Sigmoid colon (tissue), 4 donors: ENCODE data around the gene KDM5A.

Experiments used
- EP300 ChIP-seq, 4 donors: sonication (generic); formaldehyde crosslinking; IDR thresholded peaks; one replicate each; pipeline ENCODE4 v1.6.1; 2017; ENCODE audit warnings: antibody characterized with exemption in 4 of 4
- POLR2A ChIP-seq, 2 donors: fragments of 450-650 bp; IDR thresholded peaks; one replicate each; pipeline ENCODE4 v1.6.1; 2016; ENCODE audit warnings: antibody characterized with exemption in 2 of 2, mild to moderate bottlenecking in 2 of 2, moderate library complexity in 2 of 2
- TF ChIP-seq, protein P1 (sequence below), 4 experiments: fragments of 450-650 bp in 3 of 4; fragments of 200-600 bp in 1 of 4; IDR thresholded peaks; one replicate each; pipeline ENCODE4 v1.5.1; 2016 to 2019; ENCODE audit warnings: antibody characterized with exemption in 4 of 4, mild to moderate bottlenecking in 3 of 4, moderate library complexity in 2 of 4

DNA sequence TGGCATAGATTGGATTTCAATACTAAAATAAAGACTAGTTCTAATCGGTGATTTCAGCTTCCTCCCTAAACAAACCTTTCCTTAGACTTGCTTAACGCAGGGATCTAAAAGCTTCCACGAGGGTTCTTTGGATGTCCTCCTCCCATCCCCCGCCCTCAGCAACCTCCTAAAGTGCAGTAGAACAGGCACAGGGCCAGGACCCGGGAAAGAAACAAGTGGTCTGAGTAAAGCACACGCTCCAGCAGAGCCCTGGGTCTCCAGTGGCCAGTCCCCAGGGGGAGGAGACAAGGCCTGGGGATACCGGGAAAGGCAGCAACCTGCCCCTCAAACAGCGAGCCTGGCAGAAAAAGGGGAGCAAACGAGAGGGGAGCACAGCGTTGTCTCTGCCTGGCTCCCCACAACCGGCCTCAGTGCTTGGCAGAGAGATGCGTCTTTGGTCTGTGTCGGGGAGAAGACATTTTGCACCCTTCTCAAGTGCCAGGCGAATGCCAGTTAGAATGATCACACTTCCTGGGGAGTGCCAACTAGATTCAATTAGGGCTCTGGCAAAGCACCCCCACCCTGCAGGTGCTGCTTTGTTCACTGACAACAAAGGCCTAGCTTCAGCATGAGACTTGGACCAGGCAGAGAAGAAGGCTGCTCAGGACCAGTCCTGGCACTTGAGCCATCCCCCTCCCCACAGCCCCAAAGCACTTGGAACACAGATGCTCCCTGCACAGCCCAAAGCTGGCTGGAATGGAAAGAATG, 158.0 kb downstream of the KDM5A start:
- TF ChIP-seq, protein P1, sequence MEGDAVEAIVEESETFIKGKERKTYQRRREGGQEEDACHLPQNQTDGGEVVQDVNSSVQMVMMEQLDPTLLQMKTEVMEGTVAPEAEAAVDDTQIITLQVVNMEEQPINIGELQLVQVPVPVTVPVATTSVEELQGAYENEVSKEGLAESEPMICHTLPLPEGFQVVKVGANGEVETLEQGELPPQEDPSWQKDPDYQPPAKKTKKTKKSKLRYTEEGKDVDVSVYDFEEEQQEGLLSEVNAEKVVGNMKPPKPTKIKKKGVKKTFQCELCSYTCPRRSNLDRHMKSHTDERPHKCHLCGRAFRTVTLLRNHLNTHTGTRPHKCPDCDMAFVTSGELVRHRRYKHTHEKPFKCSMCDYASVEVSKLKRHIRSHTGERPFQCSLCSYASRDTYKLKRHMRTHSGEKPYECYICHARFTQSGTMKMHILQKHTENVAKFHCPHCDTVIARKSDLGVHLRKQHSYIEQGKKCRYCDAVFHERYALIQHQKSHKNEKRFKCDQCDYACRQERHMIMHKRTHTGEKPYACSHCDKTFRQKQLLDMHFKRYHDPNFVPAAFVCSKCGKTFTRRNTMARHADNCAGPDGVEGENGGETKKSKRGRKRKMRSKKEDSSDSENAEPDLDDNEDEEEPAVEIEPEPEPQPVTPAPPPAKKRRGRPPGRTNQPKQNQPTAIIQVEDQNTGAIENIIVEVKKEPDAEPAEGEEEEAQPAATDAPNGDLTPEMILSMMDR (IDR thresholded peaks at IDR 0.05), result no peak
- TF ChIP-seq EP300 (IDR thresholded peaks at IDR 0.05), result no peak
- TF ChIP-seq POLR2A (IDR thresholded peaks at IDR 0.05), result no peak
